Neural progenitor cell (in vitro differentiated cells): ENCODE data around the gene ATG9A. TPM values are rescaled to one million over a fixed set of nuclear protein-coding genes. Genes with fewer than 3 reads are reported as not detected.

Experiments used
- DNase-seq: peaks from one replicate; pipeline ENCODE4 v3.0.0-alpha.2; 2016; ENCODE audit warnings: low spot score
- H2AFZ ChIP-seq: fragments of 200-600 bp; sonication (generic); replicated peaks from 2 replicates; pipeline ENCODE4 v1.6.1; 2016; ENCODE audit warnings: antibody characterized with exemption
- H3F3A ChIP-seq: fragments of 200-600 bp; sonication (generic); 2 replicates; pipeline ENCODE4 v1.6.1; 2016; ENCODE audit warnings: antibody characterized with exemption, low read depth
- H3K27ac ChIP-seq: fragments of 200-600 bp; sonication (generic); 2 replicates; pipeline ENCODE4 v1.5.1; 2016; ENCODE audit warnings: mild to moderate bottlenecking
- H3K27me3 ChIP-seq: fragments of 200-600 bp; sonication (generic); 2 replicates; pipeline ENCODE4 v1.6.1; 2016; ENCODE audit warnings: mild to moderate bottlenecking, moderate library complexity
- H3K36me3 ChIP-seq: fragments of 200-600 bp; sonication (generic); 2 replicates; pipeline ENCODE4 v1.5.1; 2016
- H3K4me1 ChIP-seq: fragments of 200-600 bp; sonication (generic); 2 replicates; pipeline ENCODE4 v1.6.1; 2016; ENCODE audit warnings: mixed run types
- H3K4me2 ChIP-seq: fragments of 200-600 bp; sonication (generic); 2 replicates; pipeline ENCODE4 v1.6.1; 2016
- H3K4me3 ChIP-seq: fragments of 200-600 bp; sonication (generic); 2 replicates; pipeline ENCODE4 v1.5.1; 2016
- H3K79me2 ChIP-seq: fragments of 200-600 bp; sonication (generic); 2 replicates; pipeline ENCODE4 v1.6.1; 2016; ENCODE audit warnings: low read depth
- H3K9ac ChIP-seq: fragments of 200-600 bp; sonication (generic); 2 replicates; pipeline ENCODE4 v1.6.1; 2016
- H3K9me3 ChIP-seq: fragments of 200-600 bp; sonication (generic); 2 replicates; pipeline ENCODE4 v1.5.1; 2016; ENCODE audit warnings: low read depth
- H4K20me1 ChIP-seq: fragments of 200-600 bp; sonication (generic); 2 replicates; pipeline ENCODE4 v1.6.1; 2016; ENCODE audit warnings: low read depth
- H3K27ac Mint-ChIP-seq: 3 replicates; pipeline ENCODE4 v1.8.0; 2021; ENCODE audit warnings: mixed read lengths
- H3K27me3 Mint-ChIP-seq: 2 replicates; pipeline ENCODE4 v1.8.0; 2022; ENCODE audit warnings: low read depth, mild to moderate bottlenecking, inconsistent platforms, moderate library complexity, mixed read lengths; ENCODE audit not compliant: insufficient read depth
- H3K36me3 Mint-ChIP-seq: 3 replicates; pipeline ENCODE4 v1.8.0; 2021; ENCODE audit warnings: mixed read lengths
- H3K4me1 Mint-ChIP-seq: 3 replicates; pipeline ENCODE4 v1.8.0; 2021; ENCODE audit warnings: mixed read lengths
- H3K4me3 Mint-ChIP-seq: 3 replicates; pipeline ENCODE4 v1.8.0; 2021; ENCODE audit warnings: mild to moderate bottlenecking, moderate library complexity, mixed read lengths
- H3K9me3 Mint-ChIP-seq: 3 replicates; pipeline ENCODE4 v1.8.0; 2020; ENCODE audit warnings: mixed read lengths
- EZH2 ChIP-seq: fragments of 200-600 bp; sonication (generic); IDR thresholded peaks from 2 replicates; pipeline ENCODE4 v1.6.1; 2017; ENCODE audit warnings: antibody characterized with exemption, mild to moderate bottlenecking, moderate library complexity
- EZH2phosphoT487 ChIP-seq: fragments of 200-600 bp; sonication (generic); IDR thresholded peaks from 2 replicates; pipeline ENCODE4 v1.6.1; 2017; ENCODE audit warnings: antibody characterized with exemption
- total RNA-seq: library from RNA; depleted of rRNA; stranded (reverse); fragments of >200 nt; gene quantifications from 2 replicates; pipeline ENCODE4 v1.2.3, GENCODE V29; 2015; ENCODE audit warnings: low replicate concordance
- TF ChIP-seq, protein P1 (sequence below): fragments of 200-600 bp; sonication (generic); IDR thresholded peaks from 2 replicates; pipeline ENCODE4 v1.5.1; 2017; ENCODE audit warnings: antibody characterized with exemption, mild to moderate bottlenecking

Gene ATG9A
- total RNA-seq, 1 donor from 2014 or later: 32.7 TPM

GRCh38 chr2:219178377-219179175, 50.9 kb downstream of the ATG9A start:
- TF ChIP-seq EZH2phosphoT487: no peak
- no peak for TF ChIP-seq EZH2
- TF ChIP-seq, protein P1, sequence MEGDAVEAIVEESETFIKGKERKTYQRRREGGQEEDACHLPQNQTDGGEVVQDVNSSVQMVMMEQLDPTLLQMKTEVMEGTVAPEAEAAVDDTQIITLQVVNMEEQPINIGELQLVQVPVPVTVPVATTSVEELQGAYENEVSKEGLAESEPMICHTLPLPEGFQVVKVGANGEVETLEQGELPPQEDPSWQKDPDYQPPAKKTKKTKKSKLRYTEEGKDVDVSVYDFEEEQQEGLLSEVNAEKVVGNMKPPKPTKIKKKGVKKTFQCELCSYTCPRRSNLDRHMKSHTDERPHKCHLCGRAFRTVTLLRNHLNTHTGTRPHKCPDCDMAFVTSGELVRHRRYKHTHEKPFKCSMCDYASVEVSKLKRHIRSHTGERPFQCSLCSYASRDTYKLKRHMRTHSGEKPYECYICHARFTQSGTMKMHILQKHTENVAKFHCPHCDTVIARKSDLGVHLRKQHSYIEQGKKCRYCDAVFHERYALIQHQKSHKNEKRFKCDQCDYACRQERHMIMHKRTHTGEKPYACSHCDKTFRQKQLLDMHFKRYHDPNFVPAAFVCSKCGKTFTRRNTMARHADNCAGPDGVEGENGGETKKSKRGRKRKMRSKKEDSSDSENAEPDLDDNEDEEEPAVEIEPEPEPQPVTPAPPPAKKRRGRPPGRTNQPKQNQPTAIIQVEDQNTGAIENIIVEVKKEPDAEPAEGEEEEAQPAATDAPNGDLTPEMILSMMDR: no peak
- Mint-ChIP-seq H3K27me3 (peaks cover 9% of the 10 kb centered on the region), H3K9me3 (no peaks in the 10 kb centered on the region), H3K36me3 (peaks cover 23% of the 10 kb centered on the region), H3K27ac (peak overlapping the region; percentile 26), H3K4me1 (peaks cover 22% of the 10 kb centered on the region), H3K4me3 (peak overlapping the region; percentile 88)
- peak; percentile 81 for DNase-seq
- peak overlapping the region; percentile 81 for H2AFZ ChIP-seq
- H3K27ac ChIP-seq: no peak overlapping the region
- no peaks in the 10 kb centered on the region for H3K9me3 ChIP-seq
- peak overlapping the region; percentile 90 for H3K4me2 ChIP-seq
- peaks cover 24% of the 10 kb centered on the region for H3K79me2 ChIP-seq
- H4K20me1 ChIP-seq: peaks cover 18% of the 10 kb centered on the region
- H3K27me3 ChIP-seq: no peaks in the 10 kb centered on the region
- H3K4me3 ChIP-seq: peak overlapping the region; percentile 66
- peaks cover 25% of the 10 kb centered on the region for H3F3A ChIP-seq
- H3K9ac ChIP-seq: peak overlapping the region; percentile 62
- H3K36me3 ChIP-seq: no peaks in the 10 kb centered on the region
- H3K4me1 ChIP-seq: peaks cover 14% of the 10 kb centered on the region

GRCh38 chr2:219177552-219178376, 51.7 kb downstream of the ATG9A start, which contains the start of gene RETREG2:
Gene RETREG2 (plus strand): TSS chr2:219178275. CDS start chr2:219178353, 78 bp downstream.
- H4K20me1 ChIP-seq: peaks cover 18% of the 10 kb centered on the region
- H3K9ac ChIP-seq: peak within 1 kb of the TSS; percentile 62
- peak within 1 kb of the TSS; percentile 1 for H3K27ac ChIP-seq
- Mint-ChIP-seq H3K27me3 (peaks cover 4% of the 10 kb centered on the region), H3K4me3 (peak within 1 kb of the TSS; percentile 97), H3K9me3 (no peaks in the 10 kb centered on the region), H3K4me1 (peaks cover 22% of the 10 kb centered on the region), H3K27ac (peak within 1 kb of the TSS; percentile 26), H3K36me3 (peaks cover 20% of the 10 kb centered on the region)
- H3K36me3 ChIP-seq: no peaks in the 10 kb centered on the region
- peaks cover 24% of the 10 kb centered on the region for H3K79me2 ChIP-seq
- peaks cover 25% of the 10 kb centered on the region for H3F3A ChIP-seq
- H3K4me2 ChIP-seq: peak within 1 kb of the TSS; percentile 90
- H3K4me3 ChIP-seq: peak within 1 kb of the TSS; percentile 66
- H3K9me3 ChIP-seq: no peaks in the 10 kb centered on the region
- H2AFZ ChIP-seq: peak within 1 kb of the TSS; percentile 89
- H3K27me3 ChIP-seq: no peaks in the 10 kb centered on the region
- DNase-seq: peak; percentile 97
- TF ChIP-seq, protein P1: peak; percentile 57
- no peak for TF ChIP-seq EZH2phosphoT487
- peaks cover 14% of the 10 kb centered on the region for H3K4me1 ChIP-seq

- H4K20me1 ChIP-seq: peaks cover 18% of the 10 kb centered on the region
- Mint-ChIP-seq H3K27ac (peak within 1 kb of the TSS; percentile 6), H3K36me3 (peaks cover 19% of the 10 kb centered on the region), H3K9me3 (no peaks in the 10 kb centered on the region), H3K4me3 (peak within 1 kb of the TSS; percentile 97), H3K4me1 (peaks cover 22% of the 10 kb centered on the region), H3K27me3 (peaks cover 3% of the 10 kb centered on the region)
- no peaks in the 10 kb centered on the region for H3K36me3 ChIP-seq
- TF ChIP-seq EZH2: peak; percentile 41
- TF ChIP-seq EZH2phosphoT487: peak; percentile 19
- TF ChIP-seq, protein P1: no peak
- H3K4me2 ChIP-seq: peak within 1 kb of the TSS; percentile 90
- peaks cover 24% of the 10 kb centered on the region for H3K79me2 ChIP-seq
- no peak within 1 kb of the TSS for H3K9ac ChIP-seq
- peak within 1 kb of the TSS; percentile 66 for H3K4me3 ChIP-seq
- DNase-seq: peak; percentile 92
- H3K27me3 ChIP-seq: no peaks in the 10 kb centered on the region
- peaks cover 14% of the 10 kb centered on the region for H3K4me1 ChIP-seq
- H2AFZ ChIP-seq: peak within 1 kb of the TSS; percentile 89
- H3K9me3 ChIP-seq: no peaks in the 10 kb centered on the region
- H3K27ac ChIP-seq: peak within 1 kb of the TSS; percentile 1
- peaks cover 25% of the 10 kb centered on the region for H3F3A ChIP-seq
These were observed 52.5 kb downstream of the ATG9A start, which contains the start of gene CNPPD1 for GRCh38 chr2:219176818-219177551. Gene CNPPD1 (minus strand): TSS chr2:219176925. CDS start chr2:219176828, 97 bp downstream.
